Heart left ventricle (tissue), 16 donors: Measurements from ENCODE around the gene CREB3L1. TPM values are rescaled to one million over a fixed set of nuclear protein-coding genes. Genes with fewer than 3 reads are reported as not detected.
A peak's percentile ranks its signal among the peaks of the same experiment; 100 is the strongest.

Source experiments
- ATAC-seq, 4 donors: fragments of 200-7000 bp; cut with Tn5 transposase; one replicate each; pipeline ENCODE4 v1.9.1; 2020 to 2022; ENCODE audit warnings: moderate library complexity in 4 of 4, mild to moderate bottlenecking in 3 of 4, moderate number of reproducible peaks in 1 of 4
- DNase-seq, 5 donors: peaks; one replicate each; pipeline ENCODE4 v3.0.0-alpha.2; 2020
- H3K27ac ChIP-seq, 12 donors: fragments of 200-600 bp; sonication (generic) in 4 of 12; one replicate each; pipeline versions ENCODE4 v1.5.0 to v1.8.0; 2016 to 2022; ENCODE audit warnings: mild to moderate bottlenecking in 2 of 12
- H3K27me3 ChIP-seq, 9 donors: fragments of 200-600 bp; sonication (generic) in 2 of 9; one replicate each; pipeline versions ENCODE4 v1.5.1 to v1.8.0; 2016 to 2022; ENCODE audit warnings: mild to moderate bottlenecking in 3 of 9
- H3K36me3 ChIP-seq, 9 donors: fragments of 200-600 bp; sonication (generic) in 2 of 9; one replicate each; pipeline versions ENCODE4 v1.5.0 to v1.8.0; 2018 to 2022; ENCODE audit warnings: mild to moderate bottlenecking in 2 of 9
- H3K4me1 ChIP-seq, 12 donors: fragments of 200-600 bp; sonication (generic) in 4 of 12; one replicate each; pipeline versions ENCODE4 v1.5.0 to v1.8.0; 2016 to 2022; ENCODE audit warnings: mild to moderate bottlenecking in 3 of 12
- H3K4me3 ChIP-seq, 12 donors: fragments of 200-600 bp; sonication (generic) in 4 of 12; one replicate each; pipeline versions ENCODE4 v1.5.0 to v1.8.0; 2017 to 2022; ENCODE audit warnings: mild to moderate bottlenecking in 9 of 12, moderate library complexity in 4 of 12
- H3K9me3 ChIP-seq, 12 donors: fragments of 200-600 bp; sonication (generic) in 4 of 12; one replicate each; pipeline versions ENCODE4 v1.5.0 to v1.8.0; 2016 to 2022; ENCODE audit warnings: mild to moderate bottlenecking in 1 of 12
- POLR2A ChIP-seq, 2 donors: fragments of 450-650 bp; IDR thresholded peaks; one replicate each; pipeline ENCODE4 v1.6.1; 2017; ENCODE audit warnings: antibody characterized with exemption in 2 of 2, mild to moderate bottlenecking in 2 of 2, moderate library complexity in 2 of 2
- WGBS, 4 donors: extraction: QIAGEN DNeasy Blood & Tissue Kit in 2 of 4; methylation state at CpG; one replicate each; pipeline versions ENCODE4 v1.1.5 to v1.1.7; 2013 to 2018; 5-methylcytosine and 5-hydroxymethylcytosine counted together
- intact Hi-C, 10 donors: fragments of 100-400 bp; cut with DNase I; formaldehyde crosslinking; loops; one replicate each; pipeline versions ENCODE4 v1.11.1 to v1.14.2; 2022
- polyA plus RNA-seq, 2 donors: library from polyadenylated mRNA; stranded (reverse); fragments of 200-250 nt; gene quantifications; one replicate each; pipeline ENCODE4 v1.2.3, GENCODE V29; 2013
- total RNA-seq, 9 donors: library from RNA; depleted of rRNA in 2 of 9; stranded (reverse); fragments of >200 nt in 2 of 9; fragmentation: NEBNext Ultra II Directional in 3 of 9; extraction: Animal tissue kit (Norgen Biotek cat#: 25700) in 3 of 9; gene quantifications; one replicate each; pipeline versions ENCODE4 v1.1.0 to v1.2.4, GENCODE V29; 2016 to 2023
- TF ChIP-seq, protein P1 (sequence below), 12 donors: fragments of 200-600 bp; sonication (generic) in 4 of 12; IDR thresholded peaks; one replicate each; pipeline versions ENCODE4 v1.5.0 to v1.8.0; 2018 to 2022; ENCODE audit warnings: antibody characterized with exemption in 12 of 12, mild to moderate bottlenecking in 5 of 12
- donor health status: ischemic (EF 13 %, LVEDD 7.1; RV severe dilation, severe dysfunction).
- donor health status: healthy with polysubstance abuse.
- donor health status: DM: no; HTN: yes; CAD: no.
- donor health status: DM: no; HTN: no; CAD: no.
- donor health status: ischemic (EF 25% LVEDD 6.9; RV normal size, moderate dysfunction).
- donor health status: ischemic (EF 25% LVEDD 5.7; RV mildly dilated, moderate dysfunction).
- donor health status: healthy.
- donor health status: DM: yes; HTN: yes; CAD: no.
- donor health status: ischemic (EF 35%, LVEDD 5.7; RV mildly dilated, moderate dysfunction).
- donor health status: nonischemic (EF 11% LVEDD 7.7; RV severe dilation, severe dysfunction).
- donor health status: DM: yes; HTN: yes; CAD: no.
- donor health status: PGD.
- donor health status: ischemic (EF 29% LVEDD 5.4; RV normal size, mild dysfunction).
- donor health status: nonischemic (EF 23%, LVEDD 6.1; RV moderate dilation, normal function).

CREB3L1 gene
- total and polyA plus RNA-seq, 11 donors, result 7.4 to 31.9 (median 23.3) TPM

DNA sequence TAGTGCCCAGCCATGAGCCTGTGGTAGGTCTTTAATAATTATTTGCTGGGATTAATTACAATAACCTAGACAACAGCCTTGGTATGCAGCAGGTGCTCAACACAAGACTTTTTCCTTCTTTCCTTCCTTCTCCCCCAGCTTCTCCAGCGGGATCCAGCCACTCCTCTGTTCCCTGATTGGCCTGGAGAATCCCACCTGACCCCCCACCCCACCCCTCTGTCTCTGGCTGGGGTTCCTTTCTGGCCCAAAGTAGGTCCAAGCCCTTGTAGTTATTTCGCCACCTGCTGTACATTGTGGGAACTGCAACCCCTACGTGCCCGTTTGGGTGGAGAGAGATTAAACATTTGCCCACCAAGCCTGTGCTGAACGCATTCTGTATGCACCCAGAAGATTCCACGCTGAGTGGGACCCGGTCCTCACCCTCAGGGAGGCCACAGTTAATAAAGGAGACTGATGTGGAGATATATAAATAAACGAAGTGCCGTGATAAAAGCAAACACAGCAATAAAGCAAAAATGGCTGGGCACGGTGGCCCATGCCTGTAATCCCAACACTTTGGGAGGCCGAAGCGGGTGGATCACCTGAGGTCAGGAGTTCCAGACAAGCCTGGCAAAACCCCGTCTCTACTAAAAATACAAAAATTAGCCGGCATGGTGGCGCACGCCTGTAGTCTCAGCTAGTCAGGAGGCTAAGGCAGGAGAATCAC lies 37.7 kb downstream of the CREB3L1 start:
- intact Hi-C loops, result loop anchor here in 5 of 10 donors (5.0 to 10.0 kb wide), 4 partner anchors 52 to 350 kb away; partner anchors contain the start of gene PHF21A (in 1 of the 5)
- H3K4me1 ChIP-seq, result peaks cover 0 to 42% (median 7%) of the 10 kb centered on the region in 12 donors
- WGBS, 4 donors, result 57 to 60% (median 59%) methylated on average over 16 of the region's 16 CpGs
- DNase-seq (peak in 4 of 5 donors; percentile 53 to 79 (median 67)), ATAC-seq (peak in 3 of 4 donors; percentile 32 to 54 (median 43))
- TF ChIP-seq, protein P1, sequence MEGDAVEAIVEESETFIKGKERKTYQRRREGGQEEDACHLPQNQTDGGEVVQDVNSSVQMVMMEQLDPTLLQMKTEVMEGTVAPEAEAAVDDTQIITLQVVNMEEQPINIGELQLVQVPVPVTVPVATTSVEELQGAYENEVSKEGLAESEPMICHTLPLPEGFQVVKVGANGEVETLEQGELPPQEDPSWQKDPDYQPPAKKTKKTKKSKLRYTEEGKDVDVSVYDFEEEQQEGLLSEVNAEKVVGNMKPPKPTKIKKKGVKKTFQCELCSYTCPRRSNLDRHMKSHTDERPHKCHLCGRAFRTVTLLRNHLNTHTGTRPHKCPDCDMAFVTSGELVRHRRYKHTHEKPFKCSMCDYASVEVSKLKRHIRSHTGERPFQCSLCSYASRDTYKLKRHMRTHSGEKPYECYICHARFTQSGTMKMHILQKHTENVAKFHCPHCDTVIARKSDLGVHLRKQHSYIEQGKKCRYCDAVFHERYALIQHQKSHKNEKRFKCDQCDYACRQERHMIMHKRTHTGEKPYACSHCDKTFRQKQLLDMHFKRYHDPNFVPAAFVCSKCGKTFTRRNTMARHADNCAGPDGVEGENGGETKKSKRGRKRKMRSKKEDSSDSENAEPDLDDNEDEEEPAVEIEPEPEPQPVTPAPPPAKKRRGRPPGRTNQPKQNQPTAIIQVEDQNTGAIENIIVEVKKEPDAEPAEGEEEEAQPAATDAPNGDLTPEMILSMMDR (IDR thresholded peaks at IDR 0.05), result peak; percentile 77 to 87 (median 81)
- TF ChIP-seq POLR2A (IDR thresholded peaks at IDR 0.05), result no peak
- H3K27me3 ChIP-seq, result no peaks in the 10 kb centered on the region
- no peak overlapping the region for H3K4me3 ChIP-seq
- H3K27ac ChIP-seq, result peak overlapping the region in 9 of 12 donors; percentile 6 to 73 (median 58)
- no peaks in the 10 kb centered on the region for H3K9me3 ChIP-seq
- H3K36me3 ChIP-seq, result peaks cover 0 to 60% (median 19%) of the 10 kb centered on the region in 9 donors

DNA sequence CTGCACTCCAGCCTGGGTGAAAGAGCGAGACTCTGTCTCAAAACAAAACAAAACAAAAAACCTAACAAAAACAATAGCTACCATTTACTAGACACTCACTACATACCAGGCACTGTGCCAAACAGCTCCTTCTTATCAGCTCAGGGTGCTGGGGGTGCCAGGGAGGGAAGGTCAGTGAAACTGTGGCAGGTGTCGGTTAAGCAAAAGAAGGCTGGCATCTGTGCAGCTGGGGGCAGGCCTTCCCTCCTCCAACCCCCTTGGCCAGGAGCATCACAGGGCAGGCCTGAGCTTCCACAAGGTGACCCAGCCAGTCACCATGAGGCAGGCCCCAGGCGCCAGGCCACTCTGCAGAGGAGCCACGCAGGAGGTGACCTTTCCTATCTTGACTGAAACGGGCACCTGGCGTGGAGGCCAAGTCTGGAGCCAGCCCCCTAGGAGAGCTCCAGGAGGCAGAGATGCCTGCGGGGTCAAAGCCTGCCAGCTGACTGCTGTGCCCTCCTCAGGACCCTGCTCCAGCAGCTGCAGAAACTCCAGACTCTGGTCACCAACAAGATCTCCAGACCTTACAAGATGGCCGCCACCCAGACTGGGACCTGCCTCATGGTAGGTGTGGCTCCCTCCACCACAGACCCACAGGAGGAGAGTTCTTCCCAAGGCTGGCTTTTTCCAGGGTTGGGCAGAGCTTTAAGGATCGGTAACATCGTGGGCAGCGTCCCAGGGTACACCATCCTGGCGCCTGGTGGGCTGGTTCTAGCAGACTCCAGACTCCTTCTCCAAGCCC lies 38.5 kb downstream of the CREB3L1 start:
- Histone ChIP-seq H3K27ac (peak overlapping the region in 10 of 12 donors; percentile 6 to 73 (median 59)), H3K27me3 (no peaks in the 10 kb centered on the region), H3K4me3 (peak overlapping the region in 3 of 12 donors; percentile 5 to 12 (median 5)), H3K36me3 (peaks cover 0 to 65% (median 22%) of the 10 kb centered on the region in 9 donors), H3K9me3 (no peaks in the 10 kb centered on the region), H3K4me1 (peaks cover 0 to 42% (median 7%) of the 10 kb centered on the region in 12 donors)
- intact Hi-C loops, result loop anchor here in 5 of 10 donors (5.0 to 10.0 kb wide), 4 partner anchors 51 to 351 kb away; partner anchors contain the start of gene PHF21A (in 1 of the 5)
- 75 to 87% (median 81%) methylated on average over 8 to 12 of the region's 12 CpGs for WGBS, 4 donors
- peak; percentile 44 to 91 (median 88) for ATAC-seq
- TF ChIP-seq, protein P1 (IDR thresholded peaks at IDR 0.05), result no peak
- no peak for TF ChIP-seq POLR2A (IDR thresholded peaks at IDR 0.05)
- peak; percentile 53 to 88 (median 75) for DNase-seq

DNA sequence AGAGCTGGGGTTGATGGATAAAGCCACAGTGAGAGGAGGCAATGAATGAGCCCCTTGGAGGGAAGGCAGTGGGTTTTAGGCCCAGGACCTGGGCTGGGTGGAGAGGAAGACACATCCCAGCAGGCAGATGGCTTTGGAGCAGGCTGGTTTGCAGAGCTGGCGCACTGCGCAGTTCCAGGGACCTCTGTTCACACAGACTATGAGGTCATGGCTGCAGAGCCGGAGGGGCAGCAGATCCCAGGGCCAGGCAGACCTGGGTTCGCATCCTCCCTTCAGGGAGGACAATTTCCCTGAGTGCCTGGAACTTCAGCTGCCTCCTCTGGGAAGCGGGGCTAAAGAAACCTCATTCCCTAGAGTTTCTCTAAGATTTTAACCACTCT lies 41.6 kb downstream of the CREB3L1 start:
- Histone ChIP-seq H3K4me1 (peaks cover 0 to 43% (median 7%) of the 10 kb centered on the region in 12 donors), H3K36me3 (peaks cover 0 to 48% (median 28%) of the 10 kb centered on the region in 9 donors), H3K4me3 (peak overlapping the region in 1 of 12 donors; percentile 3), H3K9me3 (no peaks in the 10 kb centered on the region), H3K27me3 (no peaks in the 10 kb centered on the region), H3K27ac (peak overlapping the region in 6 of 12 donors; percentile 0 to 84 (median 27))
- DNase-seq, result no peak
- WGBS, 4 donors, result 92 to 100% (median 93%) methylated on average over 5 of the region's 5 CpGs
- TF ChIP-seq, protein P1 (IDR thresholded peaks at IDR 0.05), result no peak
- no peak for TF ChIP-seq POLR2A (IDR thresholded peaks at IDR 0.05)
- intact Hi-C loops, result loop anchor here in 5 of 10 donors (5.0 to 10.0 kb wide), 4 partner anchors 48 to 354 kb away; partner anchors contain the start of gene PHF21A (in 1 of the 5)
- no peak for ATAC-seq
